GM18519 (cell line): Measurements from ENCODE around the gene TFDP2.

Source experiments
- ATAC-seq: cut with Tn5 transposase; IDR thresholded peaks from one replicate; pipeline ENCODE4 v1.9.1; 2021; ENCODE audit warnings: mild to moderate bottlenecking, moderate library complexity; ENCODE audit not compliant: unreplicated experiment, low FRiP score

Gene TFDP2

DNA sequence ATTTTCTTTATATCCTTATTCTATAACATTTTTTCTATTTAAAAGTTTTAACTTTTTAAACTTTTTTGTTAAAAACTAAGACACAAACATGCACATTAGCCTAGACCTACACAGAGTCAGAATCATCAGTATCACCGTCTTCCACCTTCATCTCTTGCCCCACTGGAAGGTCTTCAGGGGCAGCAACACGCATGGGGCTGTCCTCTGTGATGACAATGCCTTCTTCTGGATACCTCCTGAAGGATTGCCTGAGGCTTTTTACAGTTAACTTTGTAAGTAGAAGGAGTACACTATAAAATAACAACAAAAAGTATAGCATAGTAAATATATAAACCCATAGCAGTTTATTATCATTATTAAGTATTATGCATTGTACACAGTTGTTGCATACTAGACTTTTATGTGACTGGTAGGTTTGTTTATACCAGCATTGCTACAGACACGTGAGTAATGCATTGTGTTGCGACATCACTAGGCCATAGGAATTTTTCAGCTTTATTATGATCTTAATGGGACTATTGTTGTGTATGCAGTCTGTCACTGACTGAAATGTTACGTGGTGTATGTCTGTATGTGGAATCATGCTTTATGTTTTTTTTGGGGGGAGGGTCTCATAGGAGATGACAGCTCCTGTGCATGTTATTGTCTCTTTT, 254.7 kb downstream of the TFDP2 start:
- no peak for ATAC-seq
